ENCODE results near the gene TMEM178B.

TMEM178B gene

DNA sequence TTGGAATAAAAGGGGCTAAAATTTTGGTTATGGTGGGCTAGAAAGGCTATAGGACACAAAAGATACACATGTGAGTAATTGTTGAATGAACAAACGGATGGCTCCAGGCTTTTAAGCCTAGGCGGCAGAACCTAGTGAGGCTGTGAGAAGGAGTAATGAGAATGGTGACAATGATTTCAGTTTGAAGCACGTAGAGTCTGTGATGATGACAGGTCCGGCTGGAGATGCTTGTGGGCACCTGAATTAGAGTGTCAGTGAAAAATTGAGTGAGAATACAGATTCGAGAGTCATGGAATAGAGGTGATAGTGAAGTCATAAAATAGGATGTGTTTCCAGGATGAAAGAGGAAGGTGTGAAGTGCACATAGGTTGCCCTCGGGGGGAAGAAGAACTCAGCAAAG is 170.6 kb downstream of the TMEM178B start:
- H3K27me3 ChIP-seq (ENCODE audit: insufficient read depth, insufficient read length): no peaks in the 10 kb centered on the region
- no peak overlapping the region for H3K9ac ChIP-seq (ENCODE audit: insufficient read length, low read depth)
- DNase-seq (ENCODE audit: low read depth, low spot score): no peak
- no peaks in the 10 kb centered on the region for H3K4me1 ChIP-seq (ENCODE audit: insufficient read depth, insufficient read length)
- no peak overlapping the region for H3K4me3 ChIP-seq (ENCODE audit: insufficient read length, low read depth)
- H3K9me3 ChIP-seq (ENCODE audit: insufficient read depth, low read length): no peaks in the 10 kb centered on the region
- no peak for TF ChIP-seq YY1 (IDR thresholded peaks at IDR 0.05; ENCODE audit: insufficient read depth, insufficient read length)
- TF ChIP-seq SUZ12 (IDR thresholded peaks at IDR 0.05; ENCODE audit: extremely low read depth, insufficient read depth, insufficient read length): no peak
- TF ChIP-seq ZNF274 (IDR thresholded peaks at IDR 0.05; ENCODE audit: low read depth, low read length): no peak
- no peaks in the 10 kb centered on the region for H3K36me3 ChIP-seq (ENCODE audit: insufficient read depth, insufficient read length, low read length)

GRCh38 chr7:141246426-141246825 is 172.6 kb downstream of the TMEM178B start:
- Histone ChIP-seq H3K4me1 (ENCODE audit: insufficient read depth, insufficient read length) (no peaks in the 10 kb centered on the region), H3K27me3 (ENCODE audit: insufficient read depth, insufficient read length) (no peaks in the 10 kb centered on the region), H3K4me3 (ENCODE audit: insufficient read length, low read depth) (no peak overlapping the region), H3K9me3 (ENCODE audit: insufficient read depth, low read length) (no peaks in the 10 kb centered on the region), H3K36me3 (ENCODE audit: insufficient read depth, insufficient read length, low read length) (no peaks in the 10 kb centered on the region), H3K9ac (ENCODE audit: insufficient read length, low read depth) (no peak overlapping the region)
- no peak for DNase-seq (ENCODE audit: low read depth, low spot score)
- TF ChIP-seq ZNF274 (IDR thresholded peaks at IDR 0.05; ENCODE audit: low read depth, low read length) (no peak), SUZ12 (IDR thresholded peaks at IDR 0.05; ENCODE audit: extremely low read depth, insufficient read depth, insufficient read length) (no peak), YY1 (IDR thresholded peaks at IDR 0.05; ENCODE audit: insufficient read depth, insufficient read length) (no peak)

GRCh38 chr7:141251180-141251579 is 177.3 kb downstream of the TMEM178B start:
- TF ChIP-seq YY1 (IDR thresholded peaks at IDR 0.05; ENCODE audit: insufficient read depth, insufficient read length) (no peak), ZNF274 (IDR thresholded peaks at IDR 0.05; ENCODE audit: low read depth, low read length) (no peak), SUZ12 (IDR thresholded peaks at IDR 0.05; ENCODE audit: extremely low read depth, insufficient read depth, insufficient read length) (no peak)
- Histone ChIP-seq H3K4me1 (ENCODE audit: insufficient read depth, insufficient read length) (no peaks in the 10 kb centered on the region), H3K9ac (ENCODE audit: insufficient read length, low read depth) (no peak overlapping the region), H3K27me3 (ENCODE audit: insufficient read depth, insufficient read length) (no peaks in the 10 kb centered on the region), H3K36me3 (ENCODE audit: insufficient read depth, insufficient read length, low read length) (no peaks in the 10 kb centered on the region), H3K4me3 (ENCODE audit: insufficient read length, low read depth) (no peak overlapping the region), H3K9me3 (ENCODE audit: insufficient read depth, low read length) (no peaks in the 10 kb centered on the region)
- no peak for DNase-seq (ENCODE audit: low read depth, low spot score)

GRCh38 chr7:141251957-141252356 is 178.1 kb downstream of the TMEM178B start:
- TF ChIP-seq SUZ12 (IDR thresholded peaks at IDR 0.05; ENCODE audit: extremely low read depth, insufficient read depth, insufficient read length) (no peak), ZNF274 (IDR thresholded peaks at IDR 0.05; ENCODE audit: low read depth, low read length) (no peak), YY1 (IDR thresholded peaks at IDR 0.05; ENCODE audit: insufficient read depth, insufficient read length) (no peak)
- no peaks in the 10 kb centered on the region for H3K36me3 ChIP-seq (ENCODE audit: insufficient read depth, insufficient read length, low read length)
- no peaks in the 10 kb centered on the region for H3K9me3 ChIP-seq (ENCODE audit: insufficient read depth, low read length)
- H3K4me3 ChIP-seq (ENCODE audit: insufficient read length, low read depth): no peak overlapping the region
- H3K9ac ChIP-seq (ENCODE audit: insufficient read length, low read depth): no peak overlapping the region
- H3K4me1 ChIP-seq (ENCODE audit: insufficient read depth, insufficient read length): no peaks in the 10 kb centered on the region
- H3K27me3 ChIP-seq (ENCODE audit: insufficient read depth, insufficient read length): no peaks in the 10 kb centered on the region
- DNase-seq (ENCODE audit: low read depth, low spot score): no peak

DNA sequence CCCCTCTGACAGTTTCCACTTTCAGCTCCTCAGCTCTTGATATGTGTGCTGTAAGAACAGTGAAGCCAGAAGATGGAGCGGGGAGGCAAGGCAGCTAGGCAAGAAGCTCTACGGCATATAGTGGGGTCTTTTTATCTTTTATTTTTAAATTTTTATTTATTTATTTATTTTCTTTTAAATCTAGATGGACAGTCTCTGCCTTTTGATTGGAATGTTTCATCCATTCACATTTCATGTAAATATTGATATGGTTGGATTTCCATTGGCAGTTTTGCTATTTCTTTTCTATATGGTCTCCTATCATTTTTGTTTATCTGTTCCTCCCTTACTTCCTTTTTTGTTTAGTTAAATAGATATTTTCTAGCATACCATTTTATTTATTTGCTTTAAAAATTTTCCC is 183.7 kb downstream of the TMEM178B start:
- no peaks in the 10 kb centered on the region for H3K4me1 ChIP-seq (ENCODE audit: insufficient read depth, insufficient read length)
- no peaks in the 10 kb centered on the region for H3K36me3 ChIP-seq (ENCODE audit: insufficient read depth, insufficient read length, low read length)
- H3K9me3 ChIP-seq (ENCODE audit: insufficient read depth, low read length): peaks cover 4% of the 10 kb centered on the region; the same call in 1 of the 2 replicates
- no peak overlapping the region for H3K4me3 ChIP-seq (ENCODE audit: insufficient read length, low read depth)
- TF ChIP-seq SUZ12 (IDR thresholded peaks at IDR 0.05; ENCODE audit: extremely low read depth, insufficient read depth, insufficient read length): no peak
- TF ChIP-seq YY1 (IDR thresholded peaks at IDR 0.05; ENCODE audit: insufficient read depth, insufficient read length): no peak
- no peak for TF ChIP-seq ZNF274 (IDR thresholded peaks at IDR 0.05; ENCODE audit: low read depth, low read length)
- no peak for DNase-seq (ENCODE audit: low read depth, low spot score)
- no peak overlapping the region for H3K9ac ChIP-seq (ENCODE audit: insufficient read length, low read depth)
- no peaks in the 10 kb centered on the region for H3K27me3 ChIP-seq (ENCODE audit: insufficient read depth, insufficient read length)

DNA sequence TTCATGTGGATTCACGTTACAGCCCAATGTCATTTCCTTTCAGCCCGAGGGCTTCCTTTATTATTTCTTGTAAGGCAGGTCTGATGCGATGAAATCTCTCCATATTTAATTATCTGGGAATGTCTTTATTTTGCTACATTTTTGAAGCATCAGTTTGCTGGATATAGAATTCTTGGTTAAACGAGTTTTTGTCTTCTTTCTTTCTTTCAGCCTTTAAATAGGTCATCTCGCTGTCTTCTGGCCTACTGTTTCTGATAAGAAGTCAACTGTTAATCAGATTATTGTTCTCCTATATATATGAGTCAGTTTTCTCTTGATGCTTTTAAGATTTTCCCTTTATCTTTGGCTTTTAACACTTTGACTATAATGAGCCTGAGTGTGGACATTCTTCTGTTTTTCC is 184.7 kb downstream of the TMEM178B start:
- no peak overlapping the region for H3K4me3 ChIP-seq (ENCODE audit: insufficient read length, low read depth)
- peaks cover 4% of the 10 kb centered on the region; the same call in 1 of the 2 replicates for H3K9me3 ChIP-seq (ENCODE audit: insufficient read depth, low read length)
- H3K9ac ChIP-seq (ENCODE audit: insufficient read length, low read depth): no peak overlapping the region
- no peak for TF ChIP-seq ZNF274 (IDR thresholded peaks at IDR 0.05; ENCODE audit: low read depth, low read length)
- TF ChIP-seq YY1 (IDR thresholded peaks at IDR 0.05; ENCODE audit: insufficient read depth, insufficient read length): no peak
- no peak for TF ChIP-seq SUZ12 (IDR thresholded peaks at IDR 0.05; ENCODE audit: extremely low read depth, insufficient read depth, insufficient read length)
- no peaks in the 10 kb centered on the region for H3K4me1 ChIP-seq (ENCODE audit: insufficient read depth, insufficient read length)
- H3K27me3 ChIP-seq (ENCODE audit: insufficient read depth, insufficient read length): no peaks in the 10 kb centered on the region
- no peaks in the 10 kb centered on the region for H3K36me3 ChIP-seq (ENCODE audit: insufficient read depth, insufficient read length, low read length)
- DNase-seq (ENCODE audit: low read depth, low spot score): no peak

GRCh38 chr7:141262101-141263090 is 188.5 kb downstream of the TMEM178B start:
- no peaks in the 10 kb centered on the region for H3K27me3 ChIP-seq (ENCODE audit: insufficient read depth, insufficient read length)
- H3K9ac ChIP-seq (ENCODE audit: insufficient read length, low read depth): no peak overlapping the region
- DNase-seq (ENCODE audit: low read depth, low spot score): no peak
- no peaks in the 10 kb centered on the region for H3K4me1 ChIP-seq (ENCODE audit: insufficient read depth, insufficient read length)
- H3K9me3 ChIP-seq (ENCODE audit: insufficient read depth, low read length): peaks cover 4% of the 10 kb centered on the region; the same call in 1 of the 2 replicates
- H3K4me3 ChIP-seq (ENCODE audit: insufficient read length, low read depth): no peak overlapping the region
- TF ChIP-seq SUZ12 (IDR thresholded peaks at IDR 0.05; ENCODE audit: extremely low read depth, insufficient read depth, insufficient read length): no peak
- TF ChIP-seq ZNF274 (IDR thresholded peaks at IDR 0.05; ENCODE audit: low read depth, low read length): no peak
- no peak for TF ChIP-seq YY1 (IDR thresholded peaks at IDR 0.05; ENCODE audit: insufficient read depth, insufficient read length)
- H3K36me3 ChIP-seq (ENCODE audit: insufficient read depth, insufficient read length, low read length): no peaks in the 10 kb centered on the region

Measured in NT2/D1 (cell line).